ENCODE measurements around the gene CAT. TPM values are rescaled to one million over a fixed set of nuclear protein-coding genes. Genes with fewer than 3 reads are reported as not detected.
"Not testable (repeated sequence)": the region's sequence is repeated elsewhere in the genome, so short reads cannot be mapped to it uniquely, and the experiment has no call there.

CAT gene
- total and polyA plus RNA-seq, 4 donors, result 91.8 to 319 (median 106) TPM

DNA sequence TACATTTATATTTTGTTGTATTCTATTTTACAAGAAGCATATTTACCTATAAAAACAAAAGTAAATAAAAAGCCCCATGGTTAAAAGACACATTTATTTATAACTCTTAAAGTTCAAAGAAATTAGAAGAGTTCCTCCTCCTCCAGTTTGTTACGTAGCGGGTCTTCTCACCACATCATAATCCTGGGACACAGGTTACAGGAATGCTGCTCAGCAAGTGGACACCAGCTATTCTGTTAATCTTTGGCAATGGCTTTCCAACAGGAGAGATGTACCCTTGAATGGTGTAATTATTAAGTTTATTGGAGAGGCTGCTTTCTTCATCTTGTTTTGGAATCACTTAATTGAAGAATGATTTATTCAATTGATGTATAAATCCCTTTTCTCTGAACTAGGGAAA, 19.6 kb upstream of the CAT start:
- no peak overlapping the region for H3K9ac ChIP-seq (ENCODE audit: insufficient read depth in 1 of 2, low read length in 2 of 2)
- no peaks in the 10 kb centered on the region for H3K27me3 ChIP-seq (ENCODE audit: control insufficient read depth in 3 of 3, insufficient read depth in 3 of 3, low read length in 2 of 3)
- peaks cover 0 to 14% (median 9%) of the 10 kb centered on the region in 5 donors for H3K4me1 ChIP-seq (ENCODE audit: control insufficient read depth in 5 of 5, insufficient read depth in 5 of 5, low read length in 5 of 5)
- DNase-seq, result no peak
- no peak overlapping the region for H3K27ac ChIP-seq (ENCODE audit: low read depth in 1 of 2, low read length in 1 of 2)
- WGBS, 2 donors, result 87% methylated on average over 2 of the region's 2 CpGs
- H3K9me3 ChIP-seq (ENCODE audit: control insufficient read depth in 4 of 4, insufficient read depth in 3 of 4, low read length in 3 of 4), result no peaks in the 10 kb centered on the region
- no peak overlapping the region for H3K4me3 ChIP-seq
- no peak for ATAC-seq (ENCODE audit: insufficient read depth, low FRiP score)
- TF ChIP-seq, protein P1, sequence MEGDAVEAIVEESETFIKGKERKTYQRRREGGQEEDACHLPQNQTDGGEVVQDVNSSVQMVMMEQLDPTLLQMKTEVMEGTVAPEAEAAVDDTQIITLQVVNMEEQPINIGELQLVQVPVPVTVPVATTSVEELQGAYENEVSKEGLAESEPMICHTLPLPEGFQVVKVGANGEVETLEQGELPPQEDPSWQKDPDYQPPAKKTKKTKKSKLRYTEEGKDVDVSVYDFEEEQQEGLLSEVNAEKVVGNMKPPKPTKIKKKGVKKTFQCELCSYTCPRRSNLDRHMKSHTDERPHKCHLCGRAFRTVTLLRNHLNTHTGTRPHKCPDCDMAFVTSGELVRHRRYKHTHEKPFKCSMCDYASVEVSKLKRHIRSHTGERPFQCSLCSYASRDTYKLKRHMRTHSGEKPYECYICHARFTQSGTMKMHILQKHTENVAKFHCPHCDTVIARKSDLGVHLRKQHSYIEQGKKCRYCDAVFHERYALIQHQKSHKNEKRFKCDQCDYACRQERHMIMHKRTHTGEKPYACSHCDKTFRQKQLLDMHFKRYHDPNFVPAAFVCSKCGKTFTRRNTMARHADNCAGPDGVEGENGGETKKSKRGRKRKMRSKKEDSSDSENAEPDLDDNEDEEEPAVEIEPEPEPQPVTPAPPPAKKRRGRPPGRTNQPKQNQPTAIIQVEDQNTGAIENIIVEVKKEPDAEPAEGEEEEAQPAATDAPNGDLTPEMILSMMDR (IDR thresholded peaks at IDR 0.05; ENCODE audit: control extremely low read depth, extremely low read depth), result no peak
- no peaks in the 10 kb centered on the region for H3K36me3 ChIP-seq (ENCODE audit: control insufficient read depth in 4 of 4, insufficient read depth in 4 of 4, low read length in 4 of 4)

DNA sequence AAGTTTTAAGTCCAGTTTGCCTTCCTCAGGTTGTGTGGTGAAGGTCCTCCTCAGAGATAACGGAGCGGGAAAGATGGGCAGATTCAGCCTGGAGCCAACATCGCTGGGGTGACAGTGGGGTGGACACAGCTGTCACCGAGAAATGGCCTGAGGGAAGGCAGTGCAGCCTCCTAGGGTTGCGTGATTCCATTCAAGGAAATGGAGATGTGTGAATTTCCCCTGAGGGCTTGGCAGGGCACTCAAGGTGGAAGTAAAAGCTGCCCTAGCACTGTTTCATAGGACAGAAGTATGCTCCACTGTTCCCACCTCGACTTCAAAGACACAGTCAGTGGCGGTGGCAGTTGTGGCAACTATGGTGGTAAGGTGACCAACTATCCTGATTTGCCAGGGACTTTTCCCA, 15.4 kb upstream of the CAT start:
- ATAC-seq (ENCODE audit: insufficient read depth, low FRiP score) (no peak), DNase-seq (no peak)
- H3K4me1 ChIP-seq (ENCODE audit: control insufficient read depth in 5 of 5, insufficient read depth in 5 of 5, low read length in 5 of 5), result peaks cover 0 to 25% (median 6%) of the 10 kb centered on the region in 5 donors
- 48 to 67% methylated on average over 7 of the region's 7 CpGs for WGBS, 2 donors
- H3K9ac ChIP-seq (ENCODE audit: insufficient read depth in 1 of 2, low read length in 2 of 2), result no peak overlapping the region
- H3K27me3 ChIP-seq (ENCODE audit: control insufficient read depth in 3 of 3, insufficient read depth in 3 of 3, low read length in 2 of 3), result no peaks in the 10 kb centered on the region
- H3K27ac ChIP-seq (ENCODE audit: low read depth in 1 of 2, low read length in 1 of 2), result peak overlapping the region in 1 of 2 donors; percentile 37
- no peaks in the 10 kb centered on the region for H3K9me3 ChIP-seq (ENCODE audit: control insufficient read depth in 4 of 4, insufficient read depth in 3 of 4, low read length in 3 of 4)
- no peak overlapping the region for H3K4me3 ChIP-seq
- no peaks in the 10 kb centered on the region for H3K36me3 ChIP-seq (ENCODE audit: control insufficient read depth in 4 of 4, insufficient read depth in 4 of 4, low read length in 4 of 4)
- TF ChIP-seq, protein P1 (IDR thresholded peaks at IDR 0.05; ENCODE audit: control extremely low read depth, extremely low read depth), result no peak

DNA sequence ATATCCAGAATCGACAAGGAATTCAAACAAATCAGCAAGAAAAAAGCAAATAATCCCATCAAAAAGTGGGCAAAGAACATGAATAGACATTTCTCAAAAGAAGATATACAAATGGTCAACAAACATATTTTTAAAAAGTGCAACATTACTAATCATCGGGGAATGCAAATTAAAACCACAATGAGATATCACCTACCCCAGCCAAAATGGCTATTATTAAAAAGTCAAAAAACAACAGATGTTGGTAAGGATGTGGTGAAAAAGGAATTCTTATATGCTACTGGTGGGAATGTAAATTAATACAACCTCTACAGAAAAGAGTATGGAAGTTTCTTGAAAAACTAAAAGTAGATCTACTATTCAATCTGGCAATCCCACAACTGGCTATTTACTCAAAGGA, 13.9 kb upstream of the CAT start:
- H3K27me3 ChIP-seq (ENCODE audit: control insufficient read depth in 3 of 3, insufficient read depth in 3 of 3, low read length in 2 of 3); H3K27ac ChIP-seq (ENCODE audit: low read depth in 1 of 2, low read length in 1 of 2); H3K9me3 ChIP-seq (ENCODE audit: control insufficient read depth in 4 of 4, insufficient read depth in 3 of 4, low read length in 3 of 4); H3K36me3 ChIP-seq (ENCODE audit: control insufficient read depth in 4 of 4, insufficient read depth in 4 of 4, low read length in 4 of 4); DNase-seq; H3K4me3 ChIP-seq; H3K9ac ChIP-seq (ENCODE audit: insufficient read depth in 1 of 2, low read length in 2 of 2); ATAC-seq (ENCODE audit: insufficient read depth, low FRiP score): not testable (repeated sequence)
- peaks cover 0 to 25% (median 6%) of the 10 kb centered on the region in 5 donors for H3K4me1 ChIP-seq (ENCODE audit: control insufficient read depth in 5 of 5, insufficient read depth in 5 of 5, low read length in 5 of 5)
- WGBS, 2 donors, result 73 to 88% methylated on average over 2 of the region's 2 CpGs

DNA sequence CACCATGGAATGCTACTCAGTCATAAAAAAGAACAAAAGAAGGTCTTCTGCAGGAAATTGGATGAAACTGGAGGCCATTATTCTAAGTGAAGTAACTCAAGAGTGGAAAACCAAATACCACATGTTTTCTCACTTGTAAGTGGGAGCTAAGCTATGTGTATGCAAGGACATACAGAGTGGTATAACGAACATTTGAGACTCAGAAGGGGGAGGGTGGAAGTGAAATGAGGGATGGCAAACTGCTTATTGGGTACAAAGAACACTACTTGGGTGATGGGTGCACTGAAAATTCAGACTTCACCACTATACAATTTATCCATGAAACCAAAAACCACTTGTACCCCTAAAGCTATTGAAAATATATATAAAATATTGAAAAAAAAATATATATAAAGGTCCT, 13.4 kb upstream of the CAT start:
- no peak for ATAC-seq (ENCODE audit: insufficient read depth, low FRiP score)
- Histone ChIP-seq H3K27me3 (ENCODE audit: control insufficient read depth in 3 of 3, insufficient read depth in 3 of 3, low read length in 2 of 3) (no peaks in the 10 kb centered on the region), H3K9me3 (ENCODE audit: control insufficient read depth in 4 of 4, insufficient read depth in 3 of 4, low read length in 3 of 4) (no peaks in the 10 kb centered on the region), H3K27ac (ENCODE audit: low read depth in 1 of 2, low read length in 1 of 2) (no peak overlapping the region), H3K36me3 (ENCODE audit: control insufficient read depth in 4 of 4, insufficient read depth in 4 of 4, low read length in 4 of 4) (no peaks in the 10 kb centered on the region), H3K4me3 (no peak overlapping the region), H3K4me1 (ENCODE audit: control insufficient read depth in 5 of 5, insufficient read depth in 5 of 5, low read length in 5 of 5) (peaks cover 0 to 25% (median 6%) of the 10 kb centered on the region in 5 donors), H3K9ac (ENCODE audit: insufficient read depth in 1 of 2, low read length in 2 of 2) (no peak overlapping the region)
- TF ChIP-seq, protein P1 (IDR thresholded peaks at IDR 0.05; ENCODE audit: control extremely low read depth, extremely low read depth), result no peak
- DNase-seq, result no peak
- 27 to 68% methylated on average over 1 of the region's 1 CpG for WGBS, 2 donors

All from lung (tissue), 12 donors.